Right atrium auricular region (tissue), 2 donors: ENCODE results near the gene PSMC6. TPM values are rescaled to one million over a fixed set of nuclear protein-coding genes. Genes with fewer than 3 reads are reported as not detected.
"Not testable (repeated sequence)": the region's sequence is repeated elsewhere in the genome, so short reads cannot be mapped to it uniquely, and the experiment has no call there.

ENCODE experiments used
- DNase-seq: peaks from one replicate; pipeline ENCODE4 v3.0.0-alpha.2; 2019; ENCODE audit warnings: low spot score
- H3K27ac ChIP-seq, 2 donors: fragments of 200-600 bp; sonication (generic); 1 replicate in 1 of 2; 2 replicates in 1 of 2; pipeline ENCODE4 v1.5.1; 2016 to 2019
- H3K27me3 ChIP-seq, 2 donors: fragments of 200-600 bp; sonication (generic); one replicate each; pipeline versions ENCODE4 v1.5.1 to v1.6.0; 2017 to 2019
- H3K36me3 ChIP-seq: fragments of 200-600 bp; sonication (generic); one replicate; pipeline ENCODE4 v1.5.1; 2016
- H3K4me1 ChIP-seq, 2 donors: fragments of 200-600 bp; sonication (generic); one replicate each; pipeline versions ENCODE4 v1.5.1 to v1.6.0; 2017 to 2019
- H3K4me3 ChIP-seq, 2 donors: fragments of 200-600 bp; sonication (generic); 1 replicate in 1 of 2; 2 replicates in 1 of 2; pipeline ENCODE4 v1.5.1; 2017 to 2019; ENCODE audit warnings: mild to moderate bottlenecking in 1 of 2, moderate library complexity in 1 of 2
- H3K9me3 ChIP-seq, 2 donors: fragments of 200-600 bp; sonication (generic); one replicate each; pipeline ENCODE4 v1.5.1; 2019
- total RNA-seq, 2 donors: library from RNA; depleted of rRNA; stranded (reverse); fragments of >200 nt; gene quantifications; one replicate each; pipeline ENCODE4 v1.1.0, GENCODE V29; 2016
- TF ChIP-seq, protein P1 (sequence below), 2 donors: fragments of 200-600 bp; sonication (generic); IDR thresholded peaks; one replicate each; pipeline ENCODE4 v1.5.1; 2019; ENCODE audit warnings: antibody characterized with exemption in 2 of 2

The PSMC6 gene
- total RNA-seq, 2 donors from 2014 or later = 60.1 to 77.4 TPM

GRCh38 chr14:52723514-52724359 is 16.7 kb downstream of the PSMC6 start:
- H3K27ac ChIP-seq = no peak overlapping the region
- no peaks in the 10 kb centered on the region for H3K27me3 ChIP-seq
- no peaks in the 10 kb centered on the region for H3K4me1 ChIP-seq
- H3K36me3 ChIP-seq = peaks cover 69% of the 10 kb centered on the region
- H3K9me3 ChIP-seq = no peaks in the 10 kb centered on the region
- no peak overlapping the region for H3K4me3 ChIP-seq
- DNase-seq = no peak
- TF ChIP-seq, protein P1, sequence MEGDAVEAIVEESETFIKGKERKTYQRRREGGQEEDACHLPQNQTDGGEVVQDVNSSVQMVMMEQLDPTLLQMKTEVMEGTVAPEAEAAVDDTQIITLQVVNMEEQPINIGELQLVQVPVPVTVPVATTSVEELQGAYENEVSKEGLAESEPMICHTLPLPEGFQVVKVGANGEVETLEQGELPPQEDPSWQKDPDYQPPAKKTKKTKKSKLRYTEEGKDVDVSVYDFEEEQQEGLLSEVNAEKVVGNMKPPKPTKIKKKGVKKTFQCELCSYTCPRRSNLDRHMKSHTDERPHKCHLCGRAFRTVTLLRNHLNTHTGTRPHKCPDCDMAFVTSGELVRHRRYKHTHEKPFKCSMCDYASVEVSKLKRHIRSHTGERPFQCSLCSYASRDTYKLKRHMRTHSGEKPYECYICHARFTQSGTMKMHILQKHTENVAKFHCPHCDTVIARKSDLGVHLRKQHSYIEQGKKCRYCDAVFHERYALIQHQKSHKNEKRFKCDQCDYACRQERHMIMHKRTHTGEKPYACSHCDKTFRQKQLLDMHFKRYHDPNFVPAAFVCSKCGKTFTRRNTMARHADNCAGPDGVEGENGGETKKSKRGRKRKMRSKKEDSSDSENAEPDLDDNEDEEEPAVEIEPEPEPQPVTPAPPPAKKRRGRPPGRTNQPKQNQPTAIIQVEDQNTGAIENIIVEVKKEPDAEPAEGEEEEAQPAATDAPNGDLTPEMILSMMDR (IDR thresholded peaks at IDR 0.05) = no peak

GRCh38 chr14:52724360-52724644 is 17.3 kb downstream of the PSMC6 start:
- no peaks in the 10 kb centered on the region for H3K9me3 ChIP-seq
- H3K4me3 ChIP-seq = no peak overlapping the region
- H3K27me3 ChIP-seq = no peaks in the 10 kb centered on the region
- H3K36me3 ChIP-seq = peaks cover 63% of the 10 kb centered on the region
- TF ChIP-seq, protein P1 (IDR thresholded peaks at IDR 0.05) = no peak
- no peak for DNase-seq
- H3K27ac ChIP-seq = no peak overlapping the region
- no peaks in the 10 kb centered on the region for H3K4me1 ChIP-seq

DNA sequence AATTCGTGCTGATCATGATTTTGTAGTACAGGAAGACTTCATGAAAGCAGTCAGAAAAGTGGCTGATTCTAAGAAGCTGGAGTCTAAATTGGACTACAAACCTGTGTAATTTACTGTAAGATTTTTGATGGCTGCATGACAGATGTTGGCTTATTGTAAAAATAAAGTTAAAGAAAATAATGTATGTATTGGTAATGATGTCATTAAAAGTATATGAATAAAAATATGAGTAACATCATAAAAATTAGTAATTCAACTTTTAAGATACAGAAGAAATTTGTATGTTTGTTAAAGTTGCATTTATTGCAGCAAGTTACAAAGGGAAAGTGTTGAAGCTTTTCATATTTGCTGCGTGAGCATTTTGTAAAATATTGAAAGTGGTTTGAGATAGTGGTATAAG is 20.5 kb downstream of the PSMC6 start:
- H3K27me3 ChIP-seq, H3K4me1 ChIP-seq, H3K4me3 ChIP-seq, H3K9me3 ChIP-seq, H3K27ac ChIP-seq, DNase-seq: not testable (repeated sequence)
- H3K36me3 ChIP-seq = peaks cover 36% of the 10 kb centered on the region

DNA sequence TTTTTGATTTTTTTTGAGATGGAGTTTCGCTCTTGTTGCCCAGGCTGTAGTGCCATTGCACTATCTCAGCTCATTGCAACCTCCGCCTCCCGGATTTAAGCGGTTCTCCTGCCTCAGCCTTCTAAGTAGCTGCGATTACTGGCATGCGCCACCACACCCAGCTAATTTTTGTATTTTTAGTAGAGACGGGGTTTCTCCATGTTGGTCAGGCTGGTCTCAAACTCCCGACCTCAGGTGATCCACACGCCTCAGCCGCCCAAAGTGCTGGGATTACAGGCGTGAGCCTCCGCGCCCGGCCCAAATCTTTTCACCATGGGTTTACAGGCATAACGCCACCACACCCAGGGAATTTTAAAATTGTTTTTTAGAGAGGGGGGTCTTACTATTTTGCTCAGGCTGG is 22.0 kb downstream of the PSMC6 start:
- not testable (repeated sequence) for H3K9me3 ChIP-seq, DNase-seq, H3K4me3 ChIP-seq, H3K27me3 ChIP-seq, H3K4me1 ChIP-seq
- peak overlapping the region; percentile 88 to 90 for H3K27ac ChIP-seq
- peaks cover 26% of the 10 kb centered on the region for H3K36me3 ChIP-seq

DNA sequence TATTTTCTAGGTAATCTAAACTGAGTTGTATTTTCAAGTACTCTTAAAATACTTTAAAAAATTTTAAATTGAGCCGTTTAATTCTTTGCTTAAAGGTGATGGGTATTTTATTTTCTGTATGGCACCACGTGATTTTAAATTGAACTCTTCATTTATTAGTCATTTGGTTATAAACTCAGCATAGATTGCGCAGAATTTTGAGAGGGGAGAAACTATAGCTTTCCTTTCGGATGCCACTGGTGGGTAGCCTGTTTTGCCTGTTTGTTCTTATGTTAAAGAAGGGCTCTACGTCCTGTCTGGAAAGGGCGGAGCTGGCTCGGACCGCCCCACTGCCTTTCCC is 22.6 kb downstream of the PSMC6 start:
- TF ChIP-seq, protein P1 (IDR thresholded peaks at IDR 0.05) = no peak
- no peak for DNase-seq
- peak overlapping the region; percentile 88 to 90 for H3K27ac ChIP-seq

DNA sequence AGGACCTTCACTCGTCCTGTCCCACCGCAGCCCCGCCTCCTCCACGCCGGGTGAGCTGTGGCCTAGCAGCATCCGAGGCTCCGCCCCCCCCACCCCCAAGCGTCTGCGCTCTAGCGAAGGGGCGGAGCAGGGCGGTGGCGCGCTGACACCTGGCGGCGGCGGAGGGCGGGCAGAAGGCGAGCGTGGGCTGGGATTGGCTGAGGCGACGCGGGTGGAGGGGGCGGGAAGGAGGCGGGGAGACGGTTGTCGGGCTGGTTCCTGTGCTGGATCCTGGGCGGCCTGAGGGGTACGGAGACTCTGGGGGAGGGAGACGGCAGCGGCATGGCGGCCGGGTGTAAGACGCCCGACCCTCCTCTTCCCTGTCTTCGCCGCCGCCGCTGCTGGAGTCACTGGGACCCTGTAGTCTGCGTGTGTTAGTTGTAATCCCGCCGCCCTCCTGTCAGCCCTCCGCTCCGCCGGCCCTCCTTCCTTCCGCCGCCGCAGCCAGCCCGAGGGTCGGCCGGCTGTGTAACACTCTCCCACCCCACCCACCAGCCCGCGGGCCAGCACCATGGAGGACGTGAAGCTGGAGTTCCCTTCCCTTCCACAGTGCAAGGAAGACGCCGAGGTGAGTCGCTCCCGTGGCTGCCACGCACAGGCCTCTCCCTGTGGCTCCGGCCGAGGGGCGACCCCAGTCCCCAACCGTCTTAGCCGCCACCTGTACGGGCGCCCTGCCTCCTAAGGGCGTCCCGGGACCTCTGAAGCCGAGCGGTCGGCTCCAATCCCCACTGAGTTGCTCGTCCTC is 23.1 kb downstream of the PSMC6 start, which contains the start of gene STYX:
Gene STYX, plus strand, starts transcription at position 242 of the 784 bp plus-strand sequence. Its CDS starts 309 bp downstream, at position 551.
- Histone ChIP-seq H3K27me3 (no peaks in the 10 kb centered on the region), H3K9me3 (no peaks in the 10 kb centered on the region), H3K27ac (peak within 1 kb of the TSS; percentile 88 to 90), H3K36me3 (peaks cover 15% of the 10 kb centered on the region), H3K4me1 (peaks cover 0 to 8% of the 10 kb centered on the region in 2 donors), H3K4me3 (peak within 1 kb of the TSS; percentile 87 to 99)
- DNase-seq = peak; percentile 97
- TF ChIP-seq, protein P1 (IDR thresholded peaks at IDR 0.05) = peak in 1 of 2 donors; percentile 31

More for the DNA sequence above, 22.6 kb downstream of the PSMC6 start:
- H3K9me3 ChIP-seq = no peaks in the 10 kb centered on the region
- H3K36me3 ChIP-seq = peaks cover 20% of the 10 kb centered on the region
- no peaks in the 10 kb centered on the region for H3K27me3 ChIP-seq
- H3K4me3 ChIP-seq = peak overlapping the region in 1 of 2 donors; percentile 99
- peaks cover 0 to 8% of the 10 kb centered on the region in 2 donors for H3K4me1 ChIP-seq
